NCI-H1105 (cell line): ENCODE measurements around the gene SCYGR2.

ENCODE experiments used
- DNase-seq: peaks from one replicate; lab custom pipeline; 2025; lab: John Stamatoyannopoulos, UW

SCYGR2 gene

DNA sequence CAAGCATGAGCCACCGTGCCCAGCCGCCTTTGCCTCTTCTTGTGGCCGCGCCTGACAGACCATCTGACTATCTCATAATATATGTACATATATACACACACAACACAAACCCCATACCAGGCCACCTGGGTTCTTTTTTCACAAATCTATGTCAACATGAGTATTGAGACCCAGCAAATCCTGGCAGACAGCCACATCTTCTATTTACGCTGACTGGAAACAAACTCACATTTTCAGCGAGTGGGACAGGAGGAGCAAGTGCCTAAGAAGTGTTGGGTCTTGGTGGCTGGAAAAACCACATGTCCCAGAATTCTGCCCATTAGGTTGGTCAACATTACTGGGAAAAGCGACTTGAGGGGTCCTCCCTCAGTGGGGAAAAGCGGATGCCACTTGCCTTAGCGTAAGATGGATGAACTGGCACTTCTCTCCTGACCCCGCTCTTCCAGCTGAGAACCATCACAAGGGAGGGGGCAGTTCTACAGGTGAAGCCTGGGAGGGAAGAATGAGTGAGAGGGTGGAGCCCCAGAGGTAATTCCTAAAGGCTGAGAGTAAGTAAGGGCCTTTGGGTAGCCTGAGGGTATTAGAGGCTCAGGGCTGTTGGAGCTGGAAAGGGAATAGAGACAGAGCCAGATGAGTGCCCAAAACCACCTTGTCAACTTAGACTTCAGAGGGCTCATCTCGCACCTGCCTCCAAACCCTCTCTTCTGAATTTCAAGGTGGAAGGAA is 14.0 kb downstream of the SCYGR2 start:
- peak; percentile 11 for DNase-seq

DNA sequence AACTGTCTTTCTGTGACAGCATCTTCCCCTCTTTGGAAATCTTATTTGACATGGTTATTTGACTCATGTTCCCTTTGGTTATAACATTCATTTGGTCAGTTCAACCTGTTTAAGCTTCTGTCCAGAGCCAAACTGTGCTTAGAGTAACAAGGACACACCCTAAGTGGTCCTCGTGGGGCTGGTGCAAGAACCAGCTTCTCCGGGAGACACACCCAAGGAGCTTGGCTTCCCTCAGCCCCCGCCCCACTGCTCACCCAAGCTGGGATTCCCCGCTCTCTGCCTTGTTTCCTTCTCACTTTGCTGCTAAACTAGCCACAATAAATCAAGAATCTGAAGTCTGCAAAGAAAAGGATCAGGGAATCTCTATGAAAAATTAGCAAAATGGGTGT is 14.6 kb downstream of the SCYGR2 start:
- no peak for DNase-seq

DNA sequence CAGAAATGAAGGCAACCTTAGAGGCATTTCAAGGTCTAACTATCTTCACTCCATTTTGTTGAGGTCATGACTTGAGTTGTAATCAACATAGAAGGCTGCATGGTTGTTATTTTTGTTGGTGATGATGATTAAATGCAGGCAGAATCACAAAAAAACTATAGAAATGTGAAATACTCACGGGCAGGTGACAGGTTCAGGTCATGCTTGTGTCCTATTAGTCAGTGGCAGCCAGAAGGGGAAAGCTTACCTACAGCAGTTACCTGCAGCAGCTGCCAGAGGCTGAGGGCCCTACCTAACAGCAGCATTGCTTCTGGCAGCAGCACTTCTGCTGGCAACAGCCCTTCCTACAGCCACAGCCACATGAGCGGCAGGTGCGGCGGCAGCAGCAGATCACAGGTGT is 15.6 kb downstream of the SCYGR2 start:
- no peak for DNase-seq

DNA sequence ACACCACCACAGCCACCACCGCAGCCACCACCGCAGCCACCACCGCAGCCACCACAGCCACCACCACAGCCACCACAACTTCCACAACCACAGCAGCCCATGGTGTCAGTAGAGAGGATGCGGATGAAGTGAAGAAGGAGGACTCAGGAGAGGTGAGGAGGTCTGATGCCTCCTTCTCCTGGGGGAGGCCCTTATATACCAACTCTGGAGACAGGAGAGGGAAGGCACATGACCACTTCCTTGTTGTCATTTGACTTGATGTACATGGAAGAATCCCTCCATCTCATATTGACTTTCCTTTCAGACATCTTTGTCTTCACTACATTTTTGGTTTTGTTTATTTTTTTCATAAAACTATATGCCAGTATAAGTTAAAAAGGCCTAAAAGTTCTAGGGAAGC is 16.0 kb downstream of the SCYGR2 start, which contains the start of gene SCYGR3:
Gene SCYGR3, minus strand, starts transcription at position 101 of the 400 bp plus-strand sequence. Its CDS starts 0 bp downstream, at position 101.
- DNase-seq: no peak

DNA sequence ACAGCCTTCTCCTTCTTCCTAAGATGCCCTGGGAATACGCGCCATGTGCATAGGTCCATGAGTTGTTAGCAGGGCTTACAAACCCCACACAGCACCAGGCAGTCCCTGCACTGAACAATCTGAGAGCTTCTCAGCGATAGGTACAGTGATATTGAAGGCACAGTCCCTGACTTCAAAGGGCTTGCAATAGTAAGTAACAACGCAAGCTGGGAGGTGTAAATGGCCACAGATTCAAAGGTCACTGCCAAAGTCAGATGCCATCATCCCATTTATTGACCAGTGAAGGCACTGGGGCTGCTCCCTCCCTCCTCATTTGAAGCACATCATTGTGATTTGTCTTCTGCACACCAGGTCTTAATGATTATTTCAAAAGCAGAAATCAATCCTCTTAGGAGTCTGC is 16.5 kb downstream of the SCYGR2 start:
- DNase-seq: no peak

DNA sequence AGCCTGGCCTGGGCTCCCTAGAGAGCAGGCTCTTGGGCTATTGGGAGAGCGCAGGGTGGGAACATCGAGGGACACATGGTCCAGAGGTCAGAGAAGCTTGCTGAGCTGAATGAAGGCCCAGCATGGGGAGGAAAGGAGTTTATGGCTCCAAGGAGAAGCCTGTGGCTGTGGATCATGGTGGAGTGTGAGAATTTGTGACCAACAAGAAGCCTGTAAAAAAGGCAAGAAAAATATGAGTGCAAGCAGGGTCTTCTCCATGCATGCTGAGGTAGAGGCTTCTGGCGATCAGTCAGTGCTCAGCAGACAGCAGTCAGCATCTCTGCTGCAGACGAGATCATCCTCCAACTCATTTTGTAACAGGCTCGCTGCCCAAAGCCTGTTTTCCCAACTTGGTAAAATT is 17.2 kb downstream of the SCYGR2 start:
- no peak for DNase-seq

DNA sequence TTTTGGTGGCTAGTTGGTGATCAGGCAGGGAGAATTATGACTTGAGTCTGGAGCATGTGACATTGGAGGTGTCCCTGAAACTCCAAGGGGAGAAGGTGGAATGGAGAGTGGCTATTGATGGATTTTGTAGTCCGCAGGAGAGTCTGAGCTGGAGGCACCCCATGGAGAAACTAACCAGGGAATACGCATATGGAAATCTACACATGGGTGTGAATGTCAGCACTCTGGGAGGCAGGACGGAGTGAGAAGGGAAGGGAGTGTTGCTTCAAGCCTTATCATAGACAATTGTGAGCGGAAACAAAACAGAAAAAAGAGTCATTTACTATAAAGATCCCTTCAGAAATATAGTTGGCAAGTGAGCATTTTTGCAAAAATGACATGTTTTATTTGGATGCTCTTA is 17.9 kb downstream of the SCYGR2 start:
- no peak for DNase-seq

DNA sequence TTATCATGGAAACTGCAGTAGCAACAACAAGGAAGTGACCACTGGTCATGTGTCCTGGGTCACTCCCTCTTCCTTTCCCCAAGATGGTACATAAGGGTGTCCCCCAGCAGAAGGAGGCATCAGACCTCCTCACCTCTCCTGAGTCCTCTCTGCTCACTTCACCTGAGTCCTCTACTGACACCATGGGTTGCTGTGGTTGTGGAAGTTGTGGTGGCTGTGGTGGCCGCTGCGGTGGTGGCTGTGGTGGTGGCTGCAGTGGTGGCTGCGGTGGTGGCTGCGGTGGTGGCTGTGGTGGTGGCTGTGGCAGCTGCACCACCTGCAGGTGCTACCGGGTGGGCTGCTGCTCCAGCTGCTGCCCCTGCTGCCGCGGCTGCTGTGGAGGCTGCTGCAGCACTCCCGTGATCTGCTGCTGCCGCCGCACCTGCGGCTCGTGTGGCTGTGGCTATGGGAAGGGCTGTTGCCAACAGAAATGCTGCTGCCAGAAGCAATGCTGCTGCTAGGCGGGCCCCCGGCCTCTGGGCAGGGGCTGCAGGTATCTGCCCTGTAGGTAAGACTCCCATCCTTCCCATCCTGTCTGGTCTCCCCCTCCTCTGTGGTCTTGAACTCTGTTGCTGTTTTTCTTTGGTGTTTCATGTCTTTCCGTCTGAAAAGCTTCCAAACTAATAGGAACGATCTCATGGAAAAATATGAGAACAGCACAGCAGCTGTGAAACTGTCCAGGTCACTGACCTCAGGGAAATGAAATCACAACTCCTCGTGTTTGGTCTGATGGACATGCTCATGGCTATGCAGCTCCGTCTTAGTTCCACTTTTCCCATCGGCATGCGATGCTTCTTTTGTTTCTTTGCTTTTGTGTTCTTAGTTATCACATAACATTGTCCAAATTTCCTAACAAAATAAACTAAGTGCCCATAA is 18.9 kb downstream of the SCYGR2 start, which contains the start of gene SCYGR4:
Gene SCYGR4, plus strand, starts transcription at position 183 of the 915 bp plus-strand sequence. Its CDS starts 0 bp downstream, at position 183.
- DNase-seq: no peak

DNA sequence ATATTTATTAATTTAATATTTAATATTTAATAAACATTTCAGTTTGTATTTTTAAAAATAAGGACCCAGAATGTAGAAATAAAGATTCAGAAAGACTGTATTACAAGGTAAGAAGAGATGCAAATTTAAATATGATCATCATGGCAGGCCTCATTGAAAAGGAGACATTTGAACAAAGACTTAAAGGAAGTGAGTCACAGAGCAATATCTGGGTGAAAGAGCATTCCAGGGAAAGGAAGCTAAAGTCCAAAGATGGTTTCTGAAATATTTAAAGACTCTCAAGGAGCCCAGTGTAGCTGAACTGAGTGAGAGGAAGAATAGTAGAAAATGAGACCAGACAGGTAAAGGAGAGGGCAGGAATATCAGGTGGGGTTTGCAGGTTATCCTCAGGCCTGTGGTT is 24.5 kb downstream of the SCYGR2 start:
- no peak for DNase-seq

DNA sequence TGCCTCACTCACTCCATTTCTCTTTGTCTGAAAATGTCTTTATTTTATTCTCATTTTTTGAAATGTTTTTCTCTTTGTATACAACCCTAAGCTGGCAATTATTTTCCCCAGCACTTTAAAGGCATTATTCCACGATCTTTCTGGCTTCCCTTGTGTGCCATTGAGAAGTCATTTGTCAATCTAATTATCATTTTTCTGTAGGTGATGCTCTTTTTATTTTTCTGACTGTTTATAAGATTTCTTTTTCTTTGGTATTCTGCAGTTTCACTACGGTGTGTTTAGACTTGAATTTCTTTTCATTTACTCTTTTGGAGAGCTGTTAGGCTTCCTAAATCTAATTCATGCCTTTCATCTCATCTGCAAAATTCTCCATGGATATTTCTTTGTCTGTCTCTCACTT is 26.7 kb downstream of the SCYGR2 start:
- no peak for DNase-seq

DNA sequence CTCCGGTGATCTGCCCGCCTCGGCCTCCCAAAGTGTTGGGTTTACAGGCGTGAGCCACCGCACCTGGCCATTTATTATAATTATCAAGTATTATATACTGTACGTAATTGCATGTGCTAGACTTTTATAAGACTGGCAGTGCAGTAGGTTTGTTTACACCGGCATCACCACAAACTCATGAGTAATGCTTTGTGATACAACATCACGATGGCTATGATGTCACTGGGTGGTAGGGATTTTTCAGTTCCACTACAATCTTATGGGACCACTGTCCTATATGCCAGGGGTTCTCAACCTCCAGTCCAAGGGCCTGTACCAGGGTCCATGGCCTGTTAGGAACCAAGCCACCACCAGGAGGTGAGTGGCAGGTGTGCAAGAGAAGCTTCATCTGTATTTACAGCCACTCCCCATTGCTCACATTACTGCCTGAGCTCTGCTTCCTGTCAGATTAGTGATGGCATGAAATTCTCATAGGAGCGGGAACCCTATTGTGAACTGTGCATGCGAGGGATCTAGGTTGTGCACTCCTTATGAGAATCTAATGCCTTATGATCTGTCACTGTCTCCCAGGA is 28.0 kb downstream of the SCYGR2 start:
- DNase-seq: no peak

DNA sequence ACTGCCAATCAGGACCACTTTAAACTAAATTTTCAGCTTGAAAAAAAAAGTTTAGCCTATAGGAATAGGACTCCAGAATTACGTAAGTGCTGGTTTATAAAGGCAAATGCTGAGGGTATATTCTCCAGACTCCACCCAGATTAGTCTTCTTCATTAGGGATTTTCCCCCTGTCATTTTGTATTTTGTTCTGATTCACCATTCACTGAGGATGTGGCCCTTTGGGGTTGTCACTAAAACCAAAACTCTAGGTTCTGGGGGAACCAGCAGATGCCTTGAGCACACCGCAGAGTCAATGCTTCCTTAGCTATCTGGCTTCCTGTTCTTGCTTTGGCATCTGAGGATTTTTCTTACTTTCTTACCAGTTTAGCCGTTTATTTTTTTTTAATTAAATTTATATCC is 29.1 kb downstream of the SCYGR2 start:
- DNase-seq: no peak

DNA sequence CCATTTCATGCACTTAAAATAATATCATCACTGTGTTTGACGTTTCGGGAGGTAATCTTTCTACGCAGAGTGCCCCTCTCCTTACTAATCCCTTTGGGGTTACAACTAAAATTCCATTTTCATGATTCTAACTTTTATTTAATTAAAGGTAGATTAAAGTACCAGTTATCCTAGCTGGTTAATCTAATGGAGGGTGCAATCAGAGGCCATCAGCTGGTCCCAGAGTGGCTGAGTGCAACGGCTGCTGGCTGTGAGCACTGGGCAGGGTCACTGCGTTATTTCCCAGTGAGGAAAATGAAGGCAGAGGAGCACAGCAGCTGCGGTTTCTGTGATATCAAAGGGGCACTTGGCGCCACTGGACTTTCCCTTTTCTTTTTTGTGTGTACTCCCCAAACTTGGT is 30.7 kb downstream of the SCYGR2 start:
- no peak for DNase-seq

DNA sequence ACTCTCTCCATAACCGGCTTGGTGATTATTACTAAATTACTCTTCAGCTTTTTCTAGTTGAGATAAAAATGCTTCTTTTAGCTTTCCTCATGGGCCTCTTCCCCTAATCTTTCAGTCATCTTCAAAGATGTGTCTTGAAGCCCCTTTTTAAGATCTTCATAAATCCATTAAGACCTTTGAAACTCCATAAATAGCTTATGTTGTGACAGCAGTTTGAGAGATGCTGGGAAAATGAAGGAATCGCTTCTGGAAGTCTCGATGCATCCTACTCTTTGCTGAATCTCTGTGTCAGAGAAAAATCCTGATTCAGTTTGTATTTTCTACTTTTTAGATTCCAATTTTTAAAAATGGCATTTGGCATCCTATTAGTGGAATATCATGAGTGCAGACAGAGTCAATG is 31.6 kb downstream of the SCYGR2 start:
- DNase-seq: no peak

DNA sequence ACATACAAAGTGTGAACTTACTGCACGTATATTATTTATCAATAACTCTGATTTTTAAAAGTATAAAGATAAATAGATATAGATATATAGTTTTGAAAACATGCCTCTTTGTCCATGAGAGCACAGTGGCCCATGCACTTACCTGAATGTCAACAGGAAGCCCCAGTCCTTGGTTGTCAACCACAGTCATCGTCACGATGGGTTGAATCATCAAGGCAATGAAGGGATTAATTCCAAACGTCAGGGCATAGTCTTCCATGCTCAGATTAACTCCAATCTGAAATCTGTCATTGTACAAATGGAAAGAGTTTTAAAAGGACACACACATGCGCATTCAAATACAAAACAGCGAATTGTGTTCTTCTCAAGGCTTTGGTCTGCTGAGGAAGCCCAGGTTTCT is 34.1 kb downstream of the SCYGR2 start:
- no peak for DNase-seq

DNA sequence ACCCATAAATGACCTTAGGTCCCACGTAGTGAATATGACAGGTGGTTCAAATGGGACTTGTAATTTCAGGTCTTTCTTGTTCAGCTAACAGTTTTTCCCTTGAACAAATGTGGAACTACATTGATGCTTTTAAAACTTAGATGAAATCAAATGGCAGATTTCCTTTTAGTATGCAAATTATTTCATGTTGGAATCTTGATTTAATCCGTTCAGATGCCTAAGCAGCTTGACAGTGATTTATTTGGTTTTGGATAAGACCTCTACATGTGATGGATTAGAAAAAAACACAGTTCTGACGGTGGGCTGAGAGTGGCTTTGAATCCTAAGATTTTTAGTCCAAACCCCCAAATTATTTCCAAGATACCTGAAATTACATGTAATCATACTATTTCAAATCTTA is 35.5 kb downstream of the SCYGR2 start:
- no peak for DNase-seq

DNA sequence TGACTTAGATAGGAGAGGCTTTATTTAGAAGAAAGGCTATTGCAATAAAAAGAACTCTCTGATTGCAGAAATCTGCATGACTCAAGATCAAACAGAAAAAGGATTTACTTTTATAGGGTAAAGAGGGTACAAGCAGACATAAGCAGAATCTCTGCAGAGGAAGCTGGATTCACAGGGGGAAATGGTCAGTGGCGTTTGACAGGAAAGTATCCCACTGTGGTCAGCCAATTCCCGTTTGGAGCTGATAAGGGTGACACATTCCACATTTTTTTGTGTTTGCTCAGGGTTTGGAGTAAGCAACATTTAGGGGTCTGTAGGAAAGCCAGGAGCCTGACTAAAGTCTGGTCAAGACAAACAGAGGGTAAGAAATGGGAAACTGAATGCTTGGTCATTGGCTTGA is 44.0 kb downstream of the SCYGR2 start:
- DNase-seq: no peak

DNA sequence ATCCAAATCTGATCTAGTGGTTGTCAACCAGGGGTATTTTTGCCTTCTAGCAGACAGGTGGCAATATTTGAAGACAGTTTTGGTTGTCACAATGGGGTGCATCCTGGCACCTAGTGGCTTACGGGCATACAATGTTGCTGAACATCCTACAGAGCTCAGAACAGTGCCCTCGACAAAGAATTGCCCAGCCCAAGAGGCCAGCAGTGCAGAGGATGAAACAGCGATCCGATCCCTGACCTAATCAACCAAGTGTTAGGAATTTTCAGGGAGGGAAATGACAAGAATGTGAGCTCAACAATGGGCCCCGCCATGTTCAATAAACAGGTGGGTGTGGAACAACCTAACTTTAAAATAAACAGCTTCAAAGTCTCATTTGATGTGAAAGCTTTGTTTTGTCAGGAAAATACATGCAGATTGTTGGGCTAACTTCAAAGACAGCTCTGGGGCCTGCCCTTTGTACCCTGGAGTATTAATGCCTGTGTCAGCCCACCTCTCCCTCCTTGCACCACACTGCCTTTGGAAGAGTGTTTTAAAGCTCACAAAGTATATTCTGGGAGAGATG is 45.4 kb downstream of the SCYGR2 start:
- DNase-seq: no peak
